ENCODE results near the gene INTS1. TPM values are rescaled to one million over a fixed set of nuclear protein-coding genes. Genes with fewer than 3 reads are reported as not detected.

INTS1 gene
- polyA plus RNA-seq, 1 experiment: 21.8 TPM

- Histone ChIP-seq H3K4me3 (ENCODE audit: low read depth, low read length) (no peak overlapping the region), H3K36me3 (ENCODE audit: control insufficient read depth, insufficient read depth, low read length) (peaks cover 33% of the 10 kb centered on the region), H3K27me3 (ENCODE audit: control insufficient read depth, insufficient read depth, low read length) (no peaks in the 10 kb centered on the region)
- ChIA-PET CTCF (no interaction called here), POLR2A (no interaction called here)
- no peak for TF ChIP-seq CTCF (IDR thresholded peaks at IDR 0.05; ENCODE audit: insufficient read depth, low read depth, low read length)
- no peak for DNase-seq (ENCODE audit: low read depth)
These were observed 2.5 kb downstream of the INTS1 start for GRCh38 chr7:1501487-1502270.

GRCh38 chr7:1500064-1500807, 4.0 kb downstream of the INTS1 start:
- TF ChIP-seq CTCF (IDR thresholded peaks at IDR 0.05; ENCODE audit: insufficient read depth, low read depth, low read length): no peak
- POLR2A ChIA-PET: no interaction called here

GRCh38 chr7:1499367-1500029, 4.7 kb downstream of the INTS1 start:
- DNase-seq (ENCODE audit: low read depth): no peak
- Histone ChIP-seq H3K4me3 (ENCODE audit: low read depth, low read length) (no peak overlapping the region), H3K27me3 (ENCODE audit: control insufficient read depth, insufficient read depth, low read length) (no peaks in the 10 kb centered on the region), H3K36me3 (ENCODE audit: control insufficient read depth, insufficient read depth, low read length) (peaks cover 43% of the 10 kb centered on the region)
- ChIA-PET CTCF (no interaction called here), POLR2A (no interaction called here)
- TF ChIP-seq CTCF (IDR thresholded peaks at IDR 0.05; ENCODE audit: insufficient read depth, low read depth, low read length): no peak

More at GRCh38 chr7:1500064-1500807, 4.0 kb downstream of the INTS1 start:
- Histone ChIP-seq H3K27me3 (ENCODE audit: control insufficient read depth, insufficient read depth, low read length) (no peaks in the 10 kb centered on the region), H3K4me3 (ENCODE audit: low read depth, low read length) (no peak overlapping the region), H3K36me3 (ENCODE audit: control insufficient read depth, insufficient read depth, low read length) (peaks cover 41% of the 10 kb centered on the region)
- CTCF ChIA-PET: no interaction called here
- DNase-seq (ENCODE audit: low read depth): no peak

- peaks cover 46% of the 10 kb centered on the region for H3K36me3 ChIP-seq (ENCODE audit: control insufficient read depth, insufficient read depth, low read length)
- TF ChIP-seq CTCF (IDR thresholded peaks at IDR 0.05; ENCODE audit: insufficient read depth, low read depth, low read length): no peak
- ChIA-PET CTCF (no interaction called here), POLR2A (no interaction called here)
- no peak for DNase-seq (ENCODE audit: low read depth)
- H3K27me3 ChIP-seq (ENCODE audit: control insufficient read depth, insufficient read depth, low read length): no peaks in the 10 kb centered on the region
- H3K4me3 ChIP-seq (ENCODE audit: low read depth, low read length): no peak overlapping the region
These were observed 5.6 kb downstream of the INTS1 start for GRCh38 chr7:1498370-1499305.
